GM19099 (cell line): Measurements from ENCODE around the gene TGFBR3.

ENCODE experiments used
- POLR2A ChIP-seq: IDR thresholded peaks from 3 replicates; pipeline ENCODE4 v1.6.1; 2011; ENCODE audit warnings: low read depth; ENCODE audit not compliant: insufficient read length; ENCODE audit errors: extremely low read depth

Gene TGFBR3

GRCh38 chr1:91836331-91837040 is 49.5 kb downstream of the TGFBR3 start:
- TF ChIP-seq POLR2A: no peak

- no peak for TF ChIP-seq POLR2A
Observed at GRCh38 chr1:91835087-91835521, 50.8 kb downstream of the TGFBR3 start.

GRCh38 chr1:91833946-91834345 is 52.0 kb downstream of the TGFBR3 start:
- no peak for TF ChIP-seq POLR2A

GRCh38 chr1:91831132-91831930 is 54.6 kb downstream of the TGFBR3 start:
- no peak for TF ChIP-seq POLR2A

- no peak for TF ChIP-seq POLR2A
Observed at GRCh38 chr1:91830242-91831131, 55.5 kb downstream of the TGFBR3 start.

- TF ChIP-seq POLR2A: no peak
Observed at GRCh38 chr1:91829293-91830153, 56.4 kb downstream of the TGFBR3 start.

- no peak for TF ChIP-seq POLR2A
Observed at GRCh38 chr1:91828583-91829281, 57.2 kb downstream of the TGFBR3 start.

GRCh38 chr1:91827459-91828321 is 58.3 kb downstream of the TGFBR3 start:
- no peak for TF ChIP-seq POLR2A

- no peak for TF ChIP-seq POLR2A
Observed at GRCh38 chr1:91827087-91827458, 58.9 kb downstream of the TGFBR3 start.

- no peak for TF ChIP-seq POLR2A
Observed at GRCh38 chr1:91826649-91827048, 59.3 kb downstream of the TGFBR3 start.

GRCh38 chr1:91826248-91826647 is 59.7 kb downstream of the TGFBR3 start:
- no peak for TF ChIP-seq POLR2A

GRCh38 chr1:91821126-91821868 is 64.7 kb downstream of the TGFBR3 start:
- no peak for TF ChIP-seq POLR2A

- TF ChIP-seq POLR2A: no peak
Observed at GRCh38 chr1:91819038-91819788, 66.7 kb downstream of the TGFBR3 start.
